Osteoblast (primary cell): ENCODE results near the gene ACTR8. TPM values are rescaled to one million over a fixed set of nuclear protein-coding genes. Genes with fewer than 3 reads are reported as not detected.

Experiments
- DNase-seq: peaks from one replicate; pipeline ENCODE4 v3.0.0; 2011; ENCODE audit warnings: low spot score, mixed read lengths; ENCODE audit not compliant: insufficient read length; ENCODE audit errors: missing footprints
- H2AFZ ChIP-seq: 2 replicates; pipeline ENCODE4 v1.6.0; 2011; ENCODE audit warnings: mild to moderate bottlenecking, low read length
- H3K27ac ChIP-seq: 2 replicates; pipeline ENCODE4 v1.5.1; 2011; ENCODE audit warnings: mild to moderate bottlenecking, low read depth, low read length, moderate library complexity
- H3K27me3 ChIP-seq: 2 replicates; pipeline ENCODE4 v1.6.0; 2012; ENCODE audit warnings: mild to moderate bottlenecking, control low read depth, inconsistent platforms, low read length, moderate library complexity; ENCODE audit not compliant: insufficient read depth
- H3K36me3 ChIP-seq: 2 replicates; pipeline ENCODE4 v1.5.1; 2011; ENCODE audit warnings: mild to moderate bottlenecking, low read length, control low read depth, moderate library complexity; ENCODE audit not compliant: insufficient read depth
- H3K4me1 ChIP-seq: 2 replicates; pipeline ENCODE4 v1.5.1; 2011; ENCODE audit warnings: mild to moderate bottlenecking, low read length, control low read depth, moderate library complexity; ENCODE audit not compliant: insufficient read depth
- H3K4me2 ChIP-seq: 2 replicates; pipeline ENCODE4 v1.6.0; 2011; ENCODE audit warnings: mild to moderate bottlenecking, low read length; ENCODE audit not compliant: insufficient read depth
- H3K4me3 ChIP-seq: fragments of 200-600 bp; sonication (generic); 3 replicates; pipeline ENCODE4 v1.5.1; 2012; ENCODE audit warnings: mild to moderate bottlenecking, low read length, inconsistent platforms; ENCODE audit not compliant: insufficient read depth
- H3K79me2 ChIP-seq: 2 replicates; pipeline ENCODE4 v1.6.0; 2012; ENCODE audit warnings: mild to moderate bottlenecking, low read length, control low read depth, inconsistent platforms; ENCODE audit not compliant: insufficient read depth
- H3K9me3 ChIP-seq: 2 replicates; pipeline ENCODE4 v1.5.1; 2011; ENCODE audit warnings: low read depth, low read length, control low read depth
- H4K20me1 ChIP-seq: 2 replicates; pipeline ENCODE4 v1.6.0; 2012; ENCODE audit warnings: mild to moderate bottlenecking, low read length, control low read depth; ENCODE audit not compliant: insufficient read depth
- total RNA-seq: library from RNA; depleted of rRNA; stranded (reverse); fragments of >200 nt; gene quantifications from 2 replicates; pipeline ENCODE4 v1.2.3, GENCODE V29; 2012
- TF ChIP-seq, protein P1 (sequence below): IDR thresholded peaks from 2 replicates; pipeline ENCODE4 v1.5.1; 2011; ENCODE audit warnings: mild to moderate bottlenecking, low read depth, low read length, moderate library complexity; ENCODE audit errors: extremely low read depth

The ACTR8 gene
- total RNA-seq, 1 donor, result 35.1 TPM

DNA sequence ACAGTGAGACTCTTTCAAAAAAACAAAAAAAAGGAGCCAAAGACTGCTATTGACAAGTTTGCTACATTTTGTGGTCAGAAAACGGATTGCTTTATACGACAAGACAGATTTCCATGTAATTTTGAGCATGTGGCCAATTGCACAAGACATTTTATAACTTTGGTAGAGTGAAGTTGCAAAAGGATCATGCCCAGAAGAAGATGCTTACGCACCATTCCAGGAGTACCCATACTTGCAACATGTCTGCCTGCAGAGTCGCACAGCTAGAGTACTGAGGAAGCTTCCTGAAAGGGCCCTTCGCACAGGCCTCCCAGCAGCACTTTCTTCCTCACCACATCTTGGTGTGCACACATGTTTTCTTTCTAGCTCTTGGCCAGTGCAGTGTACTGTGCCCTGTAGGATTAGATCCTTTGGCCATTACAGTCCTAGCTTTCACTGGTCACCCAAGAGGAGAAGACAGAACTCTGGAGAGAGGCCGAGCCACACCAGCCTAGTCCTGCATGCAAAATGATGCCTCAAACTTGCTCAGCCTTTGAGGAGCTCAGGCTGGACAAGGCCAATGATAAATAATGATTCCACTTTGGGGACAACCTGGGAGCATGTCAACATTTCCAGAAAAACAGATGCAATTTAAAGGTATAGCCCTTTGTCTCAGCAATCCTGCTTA is 47.4 kb downstream of the ACTR8 start:
- H3K27me3 ChIP-seq, result no peaks in the 10 kb centered on the region

DNA sequence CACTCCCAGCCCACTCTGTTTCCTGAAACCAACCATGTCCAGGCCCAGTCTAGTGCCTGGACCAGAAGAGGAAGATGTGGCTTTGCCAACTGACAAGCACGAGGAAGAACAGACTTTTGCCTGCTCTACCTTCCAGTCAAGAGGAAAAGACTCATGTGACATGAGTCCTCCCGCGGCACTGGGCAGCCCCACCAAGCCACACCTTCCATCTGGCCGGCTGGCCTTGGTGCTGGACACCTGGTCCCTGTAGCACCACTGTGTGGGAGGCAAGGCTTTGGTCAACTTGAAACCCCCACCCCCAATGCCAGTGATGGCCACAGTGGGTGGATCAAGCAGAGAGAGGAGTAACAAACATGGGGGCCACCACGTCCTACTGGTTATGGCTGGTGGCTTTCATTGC is 48.3 kb downstream of the ACTR8 start:
- TF ChIP-seq, protein P1, sequence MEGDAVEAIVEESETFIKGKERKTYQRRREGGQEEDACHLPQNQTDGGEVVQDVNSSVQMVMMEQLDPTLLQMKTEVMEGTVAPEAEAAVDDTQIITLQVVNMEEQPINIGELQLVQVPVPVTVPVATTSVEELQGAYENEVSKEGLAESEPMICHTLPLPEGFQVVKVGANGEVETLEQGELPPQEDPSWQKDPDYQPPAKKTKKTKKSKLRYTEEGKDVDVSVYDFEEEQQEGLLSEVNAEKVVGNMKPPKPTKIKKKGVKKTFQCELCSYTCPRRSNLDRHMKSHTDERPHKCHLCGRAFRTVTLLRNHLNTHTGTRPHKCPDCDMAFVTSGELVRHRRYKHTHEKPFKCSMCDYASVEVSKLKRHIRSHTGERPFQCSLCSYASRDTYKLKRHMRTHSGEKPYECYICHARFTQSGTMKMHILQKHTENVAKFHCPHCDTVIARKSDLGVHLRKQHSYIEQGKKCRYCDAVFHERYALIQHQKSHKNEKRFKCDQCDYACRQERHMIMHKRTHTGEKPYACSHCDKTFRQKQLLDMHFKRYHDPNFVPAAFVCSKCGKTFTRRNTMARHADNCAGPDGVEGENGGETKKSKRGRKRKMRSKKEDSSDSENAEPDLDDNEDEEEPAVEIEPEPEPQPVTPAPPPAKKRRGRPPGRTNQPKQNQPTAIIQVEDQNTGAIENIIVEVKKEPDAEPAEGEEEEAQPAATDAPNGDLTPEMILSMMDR, result no peak
- Histone ChIP-seq H4K20me1 (no peaks in the 10 kb centered on the region), H3K36me3 (no peaks in the 10 kb centered on the region), H3K4me1 (no peaks in the 10 kb centered on the region), H3K27ac (no peak overlapping the region), H3K4me2 (no peak overlapping the region), H2AFZ (no peak overlapping the region), H3K4me3 (no peak overlapping the region), H3K9me3 (no peaks in the 10 kb centered on the region), H3K79me2 (no peaks in the 10 kb centered on the region), H3K27me3 (no peaks in the 10 kb centered on the region)
- no peak for DNase-seq

More for the DNA sequence above, 47.4 kb downstream of the ACTR8 start:
- no peak overlapping the region for H3K4me2 ChIP-seq
- H3K27ac ChIP-seq, result no peak overlapping the region
- H4K20me1 ChIP-seq, result no peaks in the 10 kb centered on the region
- H3K4me3 ChIP-seq, result no peak overlapping the region
- TF ChIP-seq, protein P1, result no peak
- H3K4me1 ChIP-seq, result no peaks in the 10 kb centered on the region
- H3K79me2 ChIP-seq, result no peaks in the 10 kb centered on the region
- no peak for DNase-seq
- no peaks in the 10 kb centered on the region for H3K36me3 ChIP-seq
- no peak overlapping the region for H2AFZ ChIP-seq
- H3K9me3 ChIP-seq, result no peaks in the 10 kb centered on the region

DNA sequence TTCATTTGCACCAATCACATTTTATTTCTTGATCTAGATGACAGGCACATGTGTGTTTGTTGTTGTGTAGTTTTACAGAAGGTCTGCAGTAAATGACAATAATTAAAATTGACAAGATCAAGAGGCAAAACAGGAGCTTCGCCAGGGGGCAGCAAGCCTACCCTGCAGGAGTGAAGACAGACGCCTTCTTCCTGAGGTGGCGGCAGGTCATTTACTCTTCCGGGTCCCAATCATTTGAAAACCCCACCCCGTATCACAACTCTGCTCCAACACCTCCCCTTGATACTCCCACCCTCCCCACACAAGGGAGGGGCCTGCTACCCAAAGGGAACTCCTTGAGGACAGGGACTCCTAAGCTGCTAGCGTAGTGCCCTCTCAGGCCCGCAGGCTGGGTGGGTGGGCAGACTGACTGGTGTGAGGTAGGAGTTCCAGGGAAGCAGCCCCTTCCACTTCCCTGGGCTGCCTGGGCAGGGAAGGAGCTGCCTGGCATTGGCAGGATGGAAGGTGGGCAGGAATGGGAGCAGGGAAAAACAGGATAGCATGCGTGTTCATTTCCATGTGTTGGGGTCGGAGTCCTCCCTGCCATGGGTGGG is 48.8 kb downstream of the ACTR8 start:
- Histone ChIP-seq H4K20me1 (no peaks in the 10 kb centered on the region), H3K27ac (no peak overlapping the region), H3K4me3 (no peak overlapping the region), H3K27me3 (no peaks in the 10 kb centered on the region), H2AFZ (no peak overlapping the region), H3K9me3 (no peaks in the 10 kb centered on the region), H3K36me3 (no peaks in the 10 kb centered on the region), H3K79me2 (no peaks in the 10 kb centered on the region), H3K4me1 (no peaks in the 10 kb centered on the region), H3K4me2 (no peak overlapping the region)
- DNase-seq, result no peak
- TF ChIP-seq, protein P1, result no peak

DNA sequence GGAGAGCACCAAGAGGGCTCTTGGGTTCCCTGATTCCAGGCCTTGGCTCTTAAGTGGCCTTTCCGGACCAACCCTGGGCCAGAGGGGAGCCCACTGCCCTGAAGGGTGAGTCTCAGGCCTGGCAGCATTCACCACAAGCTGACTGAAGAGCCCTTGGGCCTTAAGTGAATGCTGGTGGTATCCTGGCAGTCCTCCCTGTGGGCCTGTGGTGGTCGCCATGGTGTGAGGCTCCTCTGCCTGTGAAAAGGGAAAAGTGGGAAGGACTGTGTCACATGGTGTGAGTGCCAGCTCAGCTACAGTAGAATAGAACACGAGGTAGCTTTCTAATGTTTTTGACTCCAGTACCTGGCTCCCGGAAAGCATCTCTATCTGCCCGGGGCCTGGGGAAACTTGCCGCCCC is 51.0 kb downstream of the ACTR8 start:
- Histone ChIP-seq H3K36me3 (no peaks in the 10 kb centered on the region), H3K9me3 (no peaks in the 10 kb centered on the region), H2AFZ (no peak overlapping the region), H3K4me3 (no peak overlapping the region), H3K79me2 (no peaks in the 10 kb centered on the region), H4K20me1 (no peaks in the 10 kb centered on the region), H3K4me1 (no peaks in the 10 kb centered on the region), H3K4me2 (no peak overlapping the region), H3K27ac (no peak overlapping the region), H3K27me3 (no peaks in the 10 kb centered on the region)
- DNase-seq, result no peak
- TF ChIP-seq, protein P1, result no peak
